GM23248 (cell line): ENCODE results near the gene ZNF622.

ENCODE experiments used
- EZH2 ChIP-seq: fragments of 200-600 bp; sonication (generic); IDR thresholded peaks from 2 replicates; pipeline ENCODE4 v1.6.1; 2018; ENCODE audit warnings: antibody characterized with exemption, mild to moderate bottlenecking; ENCODE audit not compliant: insufficient read depth, poor library complexity, severe bottlenecking
- EZH2phosphoT487 ChIP-seq: fragments of 200-600 bp; sonication (generic); IDR thresholded peaks from 2 replicates; pipeline ENCODE4 v1.6.1; 2018; ENCODE audit warnings: antibody characterized with exemption, moderate library complexity, mild to moderate bottlenecking, low read depth; ENCODE audit not compliant: insufficient read depth

GRCh38 chr5:16411741-16412455 lies 53.7 kb downstream of the ZNF622 start:
- TF ChIP-seq EZH2 (no peak), EZH2phosphoT487 (no peak)
